Suprapubic skin (tissue), 4 donors: ENCODE data around the gene CDC42EP5. TPM values are rescaled to one million over a fixed set of nuclear protein-coding genes. Genes with fewer than 3 reads are reported as not detected.

Experiments used
- DNase-seq, 2 donors: peaks; one replicate each; pipeline ENCODE4 v3.0.0-alpha.2; 2019; ENCODE audit warnings: low spot score in 2 of 2
- H3K27ac ChIP-seq: fragments of 200-600 bp; sonication (generic); one replicate; pipeline ENCODE4 v1.5.1; 2019
- H3K27me3 ChIP-seq: fragments of 200-600 bp; sonication (generic); one replicate; pipeline ENCODE4 v1.5.1; 2019
- H3K36me3 ChIP-seq: fragments of 200-600 bp; sonication (generic); one replicate; pipeline ENCODE4 v1.5.1; 2019
- H3K4me1 ChIP-seq: fragments of 200-600 bp; sonication (generic); one replicate; pipeline ENCODE4 v1.5.1; 2019
- H3K4me3 ChIP-seq: fragments of 200-600 bp; sonication (generic); one replicate; pipeline ENCODE4 v1.5.1; 2019; ENCODE audit warnings: mild to moderate bottlenecking
- H3K9me3 ChIP-seq: fragments of 200-600 bp; sonication (generic); one replicate; pipeline ENCODE4 v1.5.1; 2019
- CTCF ChIP-seq, 2 donors: fragments of 200-600 bp in 1 of 2; fragments of 450-650 bp in 1 of 2; sonication (generic) in 1 of 2; IDR thresholded peaks; one replicate each; pipeline ENCODE4 v1.5.1; 2016 to 2019; ENCODE audit warnings: antibody characterized with exemption in 2 of 2, mild to moderate bottlenecking in 1 of 2, moderate library complexity in 1 of 2
- EP300 ChIP-seq: sonication (generic); formaldehyde crosslinking; IDR thresholded peaks from one replicate; pipeline ENCODE4 v1.6.1; 2017; ENCODE audit warnings: antibody characterized with exemption
- POLR2A ChIP-seq, 2 donors: fragments of 450-650 bp; IDR thresholded peaks; one replicate each; pipeline ENCODE4 v1.6.1; 2017; ENCODE audit warnings: antibody characterized with exemption in 2 of 2, mild to moderate bottlenecking in 2 of 2, moderate library complexity in 2 of 2
- POLR2AphosphoS5 ChIP-seq, 3 donors: sonication (generic); formaldehyde crosslinking; IDR thresholded peaks; one replicate each; pipeline ENCODE4 v1.6.1; 2017; ENCODE audit warnings: antibody characterized with exemption in 3 of 3
- WGBS: methylation state at CpG from one replicate; pipeline ENCODE4 v1.1.5; 2018; 5-methylcytosine and 5-hydroxymethylcytosine counted together
- total RNA-seq, 4 donors: library from RNA; depleted of rRNA; stranded (reverse); fragments of >200 nt; gene quantifications; one replicate each; pipeline ENCODE4 v1.1.0, GENCODE V29; 2016

CDC42EP5 gene
- total RNA-seq, 4 donors from 2014 or later = 4.2 to 9.4 (median 5.5) TPM

GRCh38 chr19:54436628-54437252 is 36.4 kb downstream of the CDC42EP5 start:
- H3K4me3 ChIP-seq = no peak overlapping the region
- no peak for DNase-seq
- H3K27me3 ChIP-seq = no peaks in the 10 kb centered on the region
- TF ChIP-seq POLR2AphosphoS5 (IDR thresholded peaks at IDR 0.05) = no peak
- TF ChIP-seq POLR2A (IDR thresholded peaks at IDR 0.05) = no peak
- TF ChIP-seq EP300 = no peak
- TF ChIP-seq CTCF (IDR thresholded peaks at IDR 0.05) = no peak
- H3K36me3 ChIP-seq = no peaks in the 10 kb centered on the region
- H3K27ac ChIP-seq = no peak overlapping the region
- H3K4me1 ChIP-seq = peaks cover 16% of the 10 kb centered on the region
- H3K9me3 ChIP-seq = no peaks in the 10 kb centered on the region
- 82% methylated on average over 10 of the region's 10 CpGs for WGBS

- 42% methylated on average over 10 of the region's 15 CpGs for WGBS
- no peak overlapping the region for H3K27ac ChIP-seq
Observed at GRCh38 chr19:54436031-54436523, 37.0 kb downstream of the CDC42EP5 start.

GRCh38 chr19:54435551-54436016 is 37.5 kb downstream of the CDC42EP5 start:
- DNase-seq = no peak
- peaks cover 4% of the 10 kb centered on the region for H3K27me3 ChIP-seq
- no peaks in the 10 kb centered on the region for H3K9me3 ChIP-seq
- no peak overlapping the region for H3K4me3 ChIP-seq
- no peak for TF ChIP-seq EP300
- no peak for TF ChIP-seq POLR2A (IDR thresholded peaks at IDR 0.05)
- TF ChIP-seq POLR2AphosphoS5 (IDR thresholded peaks at IDR 0.05) = no peak
- TF ChIP-seq CTCF (IDR thresholded peaks at IDR 0.05) = no peak
- H3K4me1 ChIP-seq = peaks cover 27% of the 10 kb centered on the region
- WGBS = no CpG with 5 or more reads among the region's 16 CpGs
- H3K36me3 ChIP-seq = no peaks in the 10 kb centered on the region
- no peak overlapping the region for H3K27ac ChIP-seq

More at GRCh38 chr19:54436031-54436523, 37.0 kb downstream of the CDC42EP5 start:
- Histone ChIP-seq H3K4me3 (no peak overlapping the region), H3K27me3 (no peaks in the 10 kb centered on the region), H3K4me1 (peaks cover 22% of the 10 kb centered on the region), H3K36me3 (no peaks in the 10 kb centered on the region), H3K9me3 (no peaks in the 10 kb centered on the region)
- TF ChIP-seq POLR2AphosphoS5 (IDR thresholded peaks at IDR 0.05) = no peak
- no peak for TF ChIP-seq EP300
- no peak for TF ChIP-seq CTCF (IDR thresholded peaks at IDR 0.05)
- no peak for DNase-seq

GRCh38 chr19:54434873-54435214 is 38.3 kb downstream of the CDC42EP5 start:
- peaks cover 34% of the 10 kb centered on the region for H3K4me1 ChIP-seq
- peaks cover 12% of the 10 kb centered on the region for H3K27me3 ChIP-seq
- H3K4me3 ChIP-seq = no peak overlapping the region
- TF ChIP-seq POLR2A (IDR thresholded peaks at IDR 0.05) (no peak), EP300 (no peak), CTCF (IDR thresholded peaks at IDR 0.05) (no peak), POLR2AphosphoS5 (IDR thresholded peaks at IDR 0.05) (no peak)
- WGBS = 4% methylated on average over 7 of the region's 11 CpGs
- DNase-seq = no peak
- H3K9me3 ChIP-seq = no peaks in the 10 kb centered on the region
- no peak overlapping the region for H3K27ac ChIP-seq
- no peaks in the 10 kb centered on the region for H3K36me3 ChIP-seq

- H3K36me3 ChIP-seq = no peaks in the 10 kb centered on the region
- H3K27ac ChIP-seq = no peak overlapping the region
- DNase-seq = no peak
- H3K9me3 ChIP-seq = no peaks in the 10 kb centered on the region
- H3K4me1 ChIP-seq = peaks cover 36% of the 10 kb centered on the region
- no peak overlapping the region for H3K4me3 ChIP-seq
- H3K27me3 ChIP-seq = peaks cover 16% of the 10 kb centered on the region
- 38% methylated on average over 23 of the region's 23 CpGs for WGBS
- TF ChIP-seq POLR2AphosphoS5 (IDR thresholded peaks at IDR 0.05) = no peak
- TF ChIP-seq CTCF (IDR thresholded peaks at IDR 0.05) = no peak
- no peak for TF ChIP-seq EP300
- no peak for TF ChIP-seq POLR2A (IDR thresholded peaks at IDR 0.05)
Observed at GRCh38 chr19:54434112-54434872, 38.8 kb downstream of the CDC42EP5 start.
